ENCODE data around the gene CACNA1C.

- TF ChIP-seq, protein P1, sequence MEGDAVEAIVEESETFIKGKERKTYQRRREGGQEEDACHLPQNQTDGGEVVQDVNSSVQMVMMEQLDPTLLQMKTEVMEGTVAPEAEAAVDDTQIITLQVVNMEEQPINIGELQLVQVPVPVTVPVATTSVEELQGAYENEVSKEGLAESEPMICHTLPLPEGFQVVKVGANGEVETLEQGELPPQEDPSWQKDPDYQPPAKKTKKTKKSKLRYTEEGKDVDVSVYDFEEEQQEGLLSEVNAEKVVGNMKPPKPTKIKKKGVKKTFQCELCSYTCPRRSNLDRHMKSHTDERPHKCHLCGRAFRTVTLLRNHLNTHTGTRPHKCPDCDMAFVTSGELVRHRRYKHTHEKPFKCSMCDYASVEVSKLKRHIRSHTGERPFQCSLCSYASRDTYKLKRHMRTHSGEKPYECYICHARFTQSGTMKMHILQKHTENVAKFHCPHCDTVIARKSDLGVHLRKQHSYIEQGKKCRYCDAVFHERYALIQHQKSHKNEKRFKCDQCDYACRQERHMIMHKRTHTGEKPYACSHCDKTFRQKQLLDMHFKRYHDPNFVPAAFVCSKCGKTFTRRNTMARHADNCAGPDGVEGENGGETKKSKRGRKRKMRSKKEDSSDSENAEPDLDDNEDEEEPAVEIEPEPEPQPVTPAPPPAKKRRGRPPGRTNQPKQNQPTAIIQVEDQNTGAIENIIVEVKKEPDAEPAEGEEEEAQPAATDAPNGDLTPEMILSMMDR (IDR thresholded peaks at IDR 0.05) = no peak
- no peak for TF ChIP-seq POLR2A (IDR thresholded peaks at IDR 0.05)
Measured at GRCh38 chr12:2270846-2271245, 218.1 kb downstream of the CACNA1C start.
